Endothelial cell of hepatic sinusoid (primary cell): ENCODE measurements around the gene DEF6.

ENCODE experiments used
- in situ Hi-C: cut with HindIII; loops from 2 replicates; pipeline ENCODE4 v1.10.0; 2017; ENCODE audit warnings: low sequenced_read_pairs

DEF6 gene, protein sequence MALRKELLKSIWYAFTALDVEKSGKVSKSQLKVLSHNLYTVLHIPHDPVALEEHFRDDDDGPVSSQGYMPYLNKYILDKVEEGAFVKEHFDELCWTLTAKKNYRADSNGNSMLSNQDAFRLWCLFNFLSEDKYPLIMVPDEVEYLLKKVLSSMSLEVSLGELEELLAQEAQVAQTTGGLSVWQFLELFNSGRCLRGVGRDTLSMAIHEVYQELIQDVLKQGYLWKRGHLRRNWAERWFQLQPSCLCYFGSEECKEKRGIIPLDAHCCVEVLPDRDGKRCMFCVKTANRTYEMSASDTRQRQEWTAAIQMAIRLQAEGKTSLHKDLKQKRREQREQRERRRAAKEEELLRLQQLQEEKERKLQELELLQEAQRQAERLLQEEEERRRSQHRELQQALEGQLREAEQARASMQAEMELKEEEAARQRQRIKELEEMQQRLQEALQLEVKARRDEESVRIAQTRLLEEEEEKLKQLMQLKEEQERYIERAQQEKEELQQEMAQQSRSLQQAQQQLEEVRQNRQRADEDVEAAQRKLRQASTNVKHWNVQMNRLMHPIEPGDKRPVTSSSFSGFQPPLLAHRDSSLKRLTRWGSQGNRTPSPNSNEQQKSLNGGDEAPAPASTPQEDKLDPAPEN

DNA sequence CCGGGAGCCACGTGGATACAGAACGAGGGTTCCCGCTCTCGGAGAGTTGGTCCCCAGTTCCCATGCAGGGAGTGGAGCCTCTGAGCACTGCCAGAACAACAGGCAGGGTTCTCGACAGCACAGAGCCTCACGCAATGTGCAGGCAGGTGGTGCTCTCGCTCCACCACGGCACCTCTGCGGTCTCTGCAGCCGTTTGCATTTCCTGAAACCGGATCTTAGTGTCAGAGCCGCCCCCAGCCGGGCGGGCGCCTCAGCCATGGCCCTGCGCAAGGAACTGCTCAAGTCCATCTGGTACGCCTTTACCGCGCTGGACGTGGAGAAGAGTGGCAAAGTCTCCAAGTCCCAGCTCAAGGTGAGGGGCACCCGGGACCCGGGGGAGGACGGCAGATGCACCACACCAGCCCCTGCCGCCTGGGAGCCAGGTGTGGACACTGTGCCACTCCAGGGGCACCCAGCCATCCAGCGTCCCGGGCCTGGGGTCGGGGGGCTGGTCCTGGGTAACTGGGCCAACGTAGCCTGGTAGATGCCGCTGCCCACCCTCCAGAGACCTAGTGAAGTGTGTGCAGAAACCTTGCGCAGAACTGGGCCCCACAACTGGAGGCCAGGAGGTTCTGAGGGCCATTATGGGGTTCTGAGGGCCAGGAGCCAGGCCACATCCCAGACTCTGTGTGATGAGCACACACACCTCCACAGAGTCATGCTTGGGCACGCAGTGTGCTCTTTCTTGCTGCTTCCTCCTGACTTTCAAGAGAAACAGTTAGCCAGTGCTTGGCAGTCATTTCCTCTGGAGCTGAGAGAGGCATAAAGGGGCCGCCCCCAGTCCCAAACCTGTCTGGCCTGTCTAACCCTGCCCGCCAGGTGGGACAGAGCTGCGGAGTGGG, at the start of gene DEF6:
Gene DEF6, plus strand, starts transcription at position 218 of the 881 bp plus-strand sequence. Its CDS starts 39 bp downstream, at position 257.
- in situ Hi-C loops, result no loop called here

DNA sequence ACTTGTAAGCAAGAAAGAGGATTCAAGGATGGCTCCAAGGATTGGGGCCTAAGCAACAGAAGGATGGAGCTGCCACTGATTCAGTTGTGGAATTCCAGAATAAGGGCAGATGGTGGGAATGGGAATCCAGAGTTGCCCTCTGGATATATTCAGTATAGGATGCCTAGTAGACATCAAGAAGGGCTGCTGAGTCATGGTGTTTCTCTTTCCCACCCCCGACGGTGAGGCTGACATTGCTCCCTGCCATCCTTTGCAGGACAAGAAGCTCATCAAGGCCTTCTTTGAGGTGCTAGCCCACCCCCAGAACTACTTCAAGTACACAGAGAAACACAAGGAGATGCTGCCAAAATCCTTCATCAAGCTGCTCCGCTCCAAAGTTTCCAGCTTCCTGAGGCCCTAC, 49.3 kb upstream of the DEF6 start:
- in situ Hi-C loops, result no loop called here

DNA sequence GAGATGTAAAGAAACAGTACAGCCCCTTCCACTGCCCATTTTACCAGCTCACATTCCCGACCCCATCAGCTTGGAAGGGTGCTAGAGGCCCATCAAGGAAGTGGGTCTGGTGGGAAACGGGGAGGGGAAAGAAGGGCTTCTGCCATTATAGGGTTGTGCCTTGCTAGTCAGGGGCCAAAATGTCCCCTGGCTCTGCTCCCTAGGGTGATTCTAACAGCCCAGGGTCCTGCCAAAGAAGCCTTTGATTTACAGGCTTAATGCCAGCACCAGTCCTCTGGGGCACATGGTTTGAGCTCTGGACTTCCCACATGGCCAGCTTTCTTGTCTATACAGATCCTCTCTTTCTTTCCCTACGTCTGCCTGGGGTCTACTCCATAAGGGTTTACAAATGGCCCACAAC, 48.7 kb upstream of the DEF6 start:
- in situ Hi-C loops, result no loop called here

DNA sequence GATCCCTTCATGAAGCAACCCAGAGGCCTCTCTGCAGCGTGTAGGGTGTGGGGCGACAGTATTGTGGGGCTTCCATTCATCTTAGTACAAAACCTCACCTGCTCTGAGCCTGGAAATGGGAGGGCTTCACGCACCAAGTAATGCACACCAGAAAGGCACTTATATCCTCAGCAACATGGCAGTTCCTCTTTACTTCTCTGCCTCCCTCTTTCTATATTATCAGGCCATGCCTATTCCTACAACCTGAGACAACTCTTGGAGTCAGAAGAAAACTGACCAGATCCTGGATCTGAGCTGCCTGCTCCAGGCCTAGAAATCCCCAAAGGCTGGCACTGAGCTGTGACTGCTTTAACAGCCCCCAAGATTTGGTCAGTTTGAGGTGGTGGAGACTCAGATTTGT, 45.7 kb upstream of the DEF6 start:
- in situ Hi-C loops, result no loop called here

DNA sequence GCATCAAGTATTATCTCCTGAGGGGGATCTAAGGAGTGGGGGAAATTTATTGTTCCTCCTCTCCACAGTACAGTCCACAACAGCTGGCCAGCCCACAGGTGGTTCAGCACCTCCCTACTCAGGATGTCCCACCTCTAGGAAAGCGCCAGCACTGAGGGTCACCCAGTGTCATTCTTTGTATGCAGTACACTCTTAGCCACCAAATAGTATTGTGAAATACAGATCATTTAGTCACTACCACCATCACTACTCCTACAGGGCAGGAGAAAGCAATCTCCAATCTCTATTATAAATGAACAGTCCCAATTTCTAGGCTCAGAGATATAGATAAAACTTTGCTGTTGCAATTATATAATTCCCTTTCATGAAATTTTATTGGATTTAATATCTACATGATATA, 44.4 kb upstream of the DEF6 start:
- in situ Hi-C loops, result no loop called here

DNA sequence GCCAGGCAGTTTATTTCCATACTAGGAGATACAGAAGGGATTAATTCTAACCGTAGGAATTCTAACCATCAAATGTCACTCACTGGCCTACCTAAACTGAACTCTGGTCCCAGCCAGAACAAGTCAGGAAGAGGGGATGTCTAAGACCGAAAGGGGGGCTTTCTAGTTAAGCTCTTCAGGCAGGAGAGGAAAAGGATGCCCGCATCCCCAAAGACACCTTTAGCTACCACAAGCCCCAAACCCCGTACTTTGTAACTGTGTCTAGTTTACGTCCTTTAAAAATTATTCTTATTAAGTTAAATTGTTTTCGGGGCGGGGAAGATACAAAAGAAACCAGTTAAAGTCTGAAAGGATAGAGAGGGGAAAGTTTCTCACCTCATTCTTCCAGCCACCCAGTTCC, 39.3 kb upstream of the DEF6 start:
- in situ Hi-C loops, result no loop called here

DNA sequence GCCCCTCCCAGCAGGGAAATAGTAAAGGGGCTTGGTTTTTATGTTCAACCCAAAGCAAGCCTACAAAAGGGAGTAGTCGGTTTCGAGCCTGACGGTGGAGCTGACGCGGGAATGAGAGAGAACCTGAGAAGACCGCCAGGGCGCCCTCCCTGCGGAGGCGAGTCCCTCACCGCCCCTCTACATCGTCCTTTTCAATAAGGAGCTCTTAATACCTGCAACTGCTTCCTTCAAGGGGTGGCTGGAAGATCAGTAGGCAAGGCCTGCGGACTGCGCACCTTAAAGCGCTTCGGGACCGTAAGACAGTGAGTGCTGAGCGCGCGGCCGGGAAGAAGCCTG, 38.8 kb upstream of the DEF6 start:
- in situ Hi-C loops, result no loop called here

DNA sequence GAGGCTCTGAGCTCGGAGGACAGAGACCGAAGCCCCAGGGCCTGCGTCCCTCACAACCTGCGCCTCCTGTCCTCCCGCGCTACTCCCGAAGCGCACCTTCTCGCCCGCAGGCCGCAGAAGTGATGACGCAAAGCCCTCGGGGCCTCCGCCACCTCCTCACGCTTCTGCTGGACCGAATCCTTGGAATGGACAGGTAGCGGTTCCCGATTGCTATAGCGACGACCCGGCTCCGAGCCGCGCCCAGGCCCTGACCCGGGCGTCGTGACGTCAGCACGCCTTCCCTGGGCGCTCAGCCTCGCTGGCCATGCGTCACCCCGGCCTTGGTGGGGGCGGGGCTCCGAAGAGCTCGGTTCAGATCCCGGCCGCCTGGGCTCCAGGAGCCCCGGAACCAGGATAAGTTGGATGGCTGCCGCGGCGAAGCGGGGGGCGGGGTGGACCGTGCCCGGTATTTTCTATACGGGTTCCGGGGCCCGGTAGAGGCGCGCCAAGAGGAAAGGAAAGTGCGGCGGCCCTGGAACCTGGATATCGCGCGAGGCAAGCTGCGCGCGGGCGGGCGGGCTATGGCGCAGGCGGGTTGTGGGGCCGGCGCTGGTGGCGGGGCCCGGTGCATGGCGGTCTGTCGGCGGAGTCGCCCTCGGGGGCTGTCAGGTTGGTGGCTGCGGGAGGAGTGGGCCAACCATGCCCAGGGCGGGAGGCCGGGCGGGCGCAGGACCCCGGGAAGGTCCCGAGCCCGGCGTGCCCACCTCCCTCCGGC, 38.2 kb upstream of the DEF6 start, which contains the start of gene ZNF76:
Gene ZNF76, plus strand, starts transcription at position 542 of the 754 bp plus-strand sequence. CDS start 21,417 bp downstream, outside the sequence.
- in situ Hi-C loops, result no loop called here

DNA sequence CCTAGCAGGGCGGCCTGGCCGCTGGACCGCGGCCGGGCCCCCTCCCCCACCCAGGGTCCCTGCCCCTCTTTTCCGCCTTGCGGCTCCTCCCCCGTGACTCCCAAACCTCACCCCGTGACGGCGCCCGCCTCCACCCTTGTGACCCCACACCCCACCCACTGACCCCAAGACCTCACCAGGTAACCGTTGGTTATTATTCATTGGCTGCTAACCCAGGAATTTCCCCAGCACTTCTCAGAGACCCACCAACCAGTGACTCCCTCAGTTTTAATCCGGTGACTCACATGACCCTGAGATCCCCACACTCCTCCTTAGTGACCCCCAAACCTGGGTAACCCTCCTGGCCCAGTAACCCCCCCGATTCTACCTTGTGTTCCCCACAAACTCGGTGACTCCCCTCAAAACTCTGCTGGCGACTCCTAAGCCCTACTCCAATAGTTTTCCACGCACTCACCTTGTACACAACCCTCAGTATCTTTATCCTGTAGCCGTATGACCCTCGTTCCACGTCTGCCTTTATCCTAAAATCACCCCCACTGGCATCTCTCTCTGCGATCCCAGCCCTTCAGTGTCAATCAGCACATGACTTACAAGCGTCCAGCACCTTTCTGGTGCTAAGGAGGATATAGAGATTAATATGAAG, 37.5 kb upstream of the DEF6 start:
- in situ Hi-C loops, result no loop called here

DNA sequence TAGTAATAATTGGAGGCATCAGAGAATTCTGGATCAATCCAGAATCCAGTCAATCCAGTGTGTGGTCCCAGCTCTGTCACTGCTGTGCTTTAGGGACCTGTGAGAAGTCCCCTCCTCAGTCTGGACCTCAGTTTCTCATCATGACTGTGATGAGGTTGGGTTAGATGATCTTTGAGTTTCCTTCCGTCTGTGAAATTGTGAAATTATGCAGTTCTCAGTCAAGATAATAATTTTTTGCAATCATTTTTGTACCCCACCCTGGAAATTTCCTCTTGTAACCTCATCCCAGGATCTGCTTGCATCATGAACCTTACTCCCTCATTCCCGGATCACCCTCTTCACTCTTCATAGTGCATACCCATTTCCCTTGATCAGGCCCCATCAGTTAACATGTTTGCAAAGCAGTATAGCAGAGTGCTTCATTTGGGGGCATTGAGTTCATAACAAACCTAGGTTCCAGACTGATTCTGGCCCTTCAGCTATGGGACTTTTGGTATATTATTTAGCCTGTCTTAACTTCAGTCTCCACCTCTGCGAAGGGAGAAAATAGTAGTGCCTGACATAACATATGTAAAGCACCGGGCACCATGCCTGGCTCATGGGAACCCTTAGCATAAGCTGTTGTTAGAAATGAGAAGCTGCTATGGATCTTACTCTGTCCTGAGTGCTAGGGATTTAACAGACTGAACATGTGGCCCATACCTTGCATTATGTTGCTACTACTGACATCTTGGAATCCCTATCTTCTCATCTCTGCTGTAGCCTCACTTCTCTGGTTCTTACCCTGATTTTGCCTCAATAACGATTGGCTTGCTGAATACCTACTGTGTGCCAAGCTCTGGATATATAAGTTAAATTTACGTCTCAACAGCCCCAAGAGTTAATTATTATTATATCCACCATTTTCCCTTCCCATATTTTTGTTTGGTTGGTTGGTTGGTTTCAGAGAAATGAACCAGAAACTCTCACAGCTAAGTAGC, 36.7 kb upstream of the DEF6 start:
- in situ Hi-C loops, result no loop called here

DNA sequence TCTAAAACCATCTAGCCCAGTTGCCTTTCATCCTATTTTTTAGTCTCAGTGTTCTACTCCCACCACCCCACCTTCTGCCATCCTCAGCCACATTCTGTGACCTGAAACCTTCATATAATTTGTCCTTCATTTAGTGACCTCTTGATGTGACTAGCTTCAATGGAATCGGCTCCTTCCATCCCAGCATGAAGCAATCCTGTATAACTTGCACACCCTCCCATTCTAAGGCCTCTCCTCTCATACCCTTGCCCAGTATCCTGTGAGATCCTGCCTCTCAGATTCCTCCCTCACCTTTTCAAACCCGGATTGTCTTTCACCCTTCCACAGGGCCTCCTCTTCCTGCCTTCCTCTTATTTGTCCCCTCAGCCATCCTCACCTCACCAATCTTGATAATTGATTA, 35.0 kb upstream of the DEF6 start:
- in situ Hi-C loops, result no loop called here

DNA sequence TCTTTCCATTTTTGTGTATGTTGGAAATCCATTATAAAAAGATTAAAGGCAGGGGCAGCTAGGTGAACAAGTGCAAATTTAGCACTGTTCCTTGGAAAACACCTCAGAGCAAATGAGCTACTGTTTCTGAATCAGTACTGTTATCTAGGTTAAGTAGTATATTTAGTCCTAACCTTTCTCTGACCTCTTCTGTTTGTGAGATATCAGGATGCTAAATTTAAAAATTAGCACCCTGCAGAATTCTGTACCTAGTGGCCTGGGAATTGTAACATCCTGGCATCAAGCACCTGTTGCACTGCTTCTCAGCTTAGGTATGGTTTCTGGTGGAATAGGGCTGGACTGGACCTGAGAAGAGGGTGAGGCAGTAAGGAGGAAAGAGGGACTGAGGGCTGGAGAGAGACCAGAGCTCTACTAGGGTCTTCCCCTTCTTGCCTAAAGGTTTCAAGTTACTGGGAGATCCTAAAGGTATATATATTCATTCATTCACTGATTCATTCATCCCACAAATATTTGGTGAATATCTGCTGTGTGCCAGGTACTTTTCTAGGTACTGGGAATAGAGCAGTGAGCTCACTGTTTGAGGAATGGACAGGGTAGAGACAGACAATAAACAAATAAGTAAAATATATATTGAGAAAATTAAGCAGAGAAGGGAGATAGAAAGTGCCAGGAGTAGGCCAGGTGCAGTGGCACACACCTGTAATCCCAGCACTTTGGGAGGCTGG, 32.9 kb upstream of the DEF6 start:
- in situ Hi-C loops, result no loop called here

DNA sequence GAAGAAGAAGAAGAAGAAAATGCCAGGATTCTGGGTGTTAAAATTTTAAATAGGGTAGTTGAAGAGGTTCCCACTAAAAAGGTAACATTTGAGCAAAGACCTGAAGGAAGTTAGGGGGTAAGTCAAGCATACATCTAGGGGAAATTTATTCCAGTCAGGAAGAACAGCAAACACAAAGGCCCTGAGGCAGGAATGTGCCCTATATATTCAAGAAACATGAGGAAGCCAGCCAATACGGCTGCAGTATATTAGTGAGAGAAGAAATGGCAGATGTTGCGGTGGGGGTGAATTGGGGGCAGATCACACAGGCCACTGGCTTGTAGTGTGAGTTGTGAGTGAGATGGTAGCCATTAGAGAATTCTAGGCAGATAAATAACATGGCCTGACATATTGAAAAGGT, 32.1 kb upstream of the DEF6 start:
- in situ Hi-C loops, result no loop called here

DNA sequence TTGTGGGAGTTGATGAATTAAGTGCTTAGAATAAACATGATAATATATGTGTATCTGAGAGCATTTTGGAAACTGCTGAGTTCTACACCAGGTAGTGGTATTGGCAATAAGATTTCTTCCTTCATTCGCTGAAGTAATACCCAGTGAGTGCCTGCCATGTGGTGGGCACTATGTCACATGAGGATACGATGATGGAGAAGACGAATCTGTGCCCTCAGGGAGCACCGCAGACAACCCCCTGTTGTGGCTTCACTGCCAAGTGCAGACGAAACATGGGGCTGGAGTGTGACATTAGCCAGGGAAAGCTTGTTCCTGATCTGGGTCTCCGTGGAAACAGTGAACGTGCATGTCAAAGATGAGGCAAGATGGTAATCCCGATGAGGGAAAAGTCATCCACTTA, 30.2 kb upstream of the DEF6 start:
- in situ Hi-C loops, result no loop called here

DNA sequence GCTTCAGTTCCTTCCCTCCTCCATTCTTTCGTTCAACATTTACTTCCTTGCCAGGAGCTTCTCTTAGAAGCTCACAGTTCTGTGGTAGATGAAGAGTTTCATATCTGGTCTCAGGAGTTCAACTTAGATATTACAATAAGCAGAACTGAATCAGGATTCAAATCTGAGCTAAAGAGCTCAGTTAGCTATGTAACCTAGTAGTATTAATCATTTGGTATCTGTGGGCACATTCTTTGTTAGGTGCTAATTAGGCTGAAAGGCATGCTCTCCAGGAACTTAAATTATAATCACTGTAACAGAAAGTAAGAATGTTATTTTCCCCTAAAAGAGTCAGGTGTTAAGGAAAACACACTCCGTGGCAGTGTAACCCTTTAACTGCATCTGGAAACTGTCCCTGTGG, 29.7 kb upstream of the DEF6 start:
- in situ Hi-C loops, result no loop called here

DNA sequence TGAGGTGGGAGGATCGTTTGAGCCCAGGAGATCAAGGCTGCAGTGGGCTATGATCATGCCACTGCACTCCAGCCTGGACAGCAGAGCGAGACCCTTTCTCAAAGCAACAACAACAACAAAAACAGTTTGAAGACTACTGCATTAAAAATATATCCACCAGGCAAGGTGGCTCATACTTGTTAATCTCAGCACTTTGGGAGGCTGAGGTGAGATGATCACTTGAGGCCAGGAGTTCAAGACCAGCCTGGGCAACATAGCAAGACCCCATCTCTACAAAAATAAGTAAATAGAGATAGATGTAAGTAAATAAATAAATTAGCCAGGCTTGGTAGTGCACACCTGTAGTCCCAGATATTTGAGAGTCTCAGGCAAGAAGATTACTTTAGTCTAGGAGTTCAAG, 25.6 kb upstream of the DEF6 start:
- in situ Hi-C loops, result no loop called here

DNA sequence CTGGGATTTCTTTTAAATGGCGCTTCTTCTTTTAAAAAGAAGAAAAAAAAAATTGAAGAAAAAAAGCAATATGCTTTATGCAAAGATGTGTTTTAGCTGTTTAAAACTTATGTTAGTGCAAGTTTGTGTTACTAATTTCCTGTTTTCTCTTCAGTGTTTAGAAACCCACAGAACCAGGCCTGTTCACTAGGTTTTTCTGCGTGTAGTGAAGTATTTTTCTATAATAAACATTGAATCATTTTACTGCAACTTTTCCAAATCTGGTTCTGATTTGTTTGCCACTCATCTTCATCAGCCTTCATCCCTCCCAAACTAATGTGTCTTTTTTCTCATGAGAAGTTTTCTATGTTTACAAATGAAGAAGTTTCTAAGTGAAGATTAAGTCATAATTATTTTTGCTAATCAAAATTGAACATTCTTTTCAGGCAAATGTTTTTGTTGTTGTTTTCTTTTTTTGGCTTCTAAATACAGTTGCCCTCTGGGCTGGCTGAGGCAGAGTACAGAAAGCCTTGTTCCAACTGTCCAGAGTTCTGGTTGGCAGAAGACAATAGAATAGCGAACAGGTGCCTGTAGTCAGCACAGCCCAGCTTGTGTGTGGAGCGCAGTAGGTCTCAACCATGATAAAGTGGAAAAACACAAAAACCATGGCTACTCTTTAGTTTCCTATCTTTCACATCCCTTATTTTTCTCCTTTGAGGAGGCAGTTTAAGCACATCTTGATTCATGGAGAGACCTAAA, 23.6 kb upstream of the DEF6 start:
- in situ Hi-C loops, result no loop called here

DNA sequence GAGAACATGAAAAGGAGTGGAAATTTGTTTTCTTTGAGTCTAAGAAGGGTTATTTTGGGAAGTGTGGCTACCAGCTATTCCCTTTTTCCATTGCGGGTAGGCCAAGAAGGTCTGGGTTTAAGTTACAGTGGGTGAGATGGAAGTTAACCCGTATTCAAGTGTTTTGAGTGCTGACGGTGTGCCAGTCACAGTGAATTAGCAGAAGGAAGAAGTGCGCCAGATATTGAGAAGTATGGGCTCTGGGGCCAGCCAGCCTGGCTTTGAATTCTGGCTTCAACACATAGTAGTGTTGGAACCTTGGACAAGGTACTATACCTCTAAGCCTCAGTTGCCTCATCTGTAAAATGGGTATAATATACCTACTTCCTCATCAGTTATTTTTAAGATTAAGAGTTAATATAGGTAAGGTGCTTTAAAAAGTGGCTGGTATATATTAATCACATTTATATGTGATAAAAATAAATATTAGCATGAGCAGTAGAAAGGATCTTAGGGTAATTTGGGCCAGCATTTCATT, 21.8 kb upstream of the DEF6 start:
- in situ Hi-C loops, result loop anchor here (5.0 kb wide), 4 partner anchors 51 to 166 kb away; no protein-coding TSS in a partner anchor
